Suppressor macrophage (primary cell): ENCODE data around the gene KRTAP5-4.
"Not testable (repeated sequence)": the region's sequence is repeated elsewhere in the genome, so short reads cannot be mapped to it uniquely, and the experiment has no call there.

ENCODE experiments used
- DNase-seq, 4 experiments: peaks; one replicate each; pipeline ENCODE4 v3.0.0-alpha.2; 2020 to 2022

KRTAP5-4 gene

DNA sequence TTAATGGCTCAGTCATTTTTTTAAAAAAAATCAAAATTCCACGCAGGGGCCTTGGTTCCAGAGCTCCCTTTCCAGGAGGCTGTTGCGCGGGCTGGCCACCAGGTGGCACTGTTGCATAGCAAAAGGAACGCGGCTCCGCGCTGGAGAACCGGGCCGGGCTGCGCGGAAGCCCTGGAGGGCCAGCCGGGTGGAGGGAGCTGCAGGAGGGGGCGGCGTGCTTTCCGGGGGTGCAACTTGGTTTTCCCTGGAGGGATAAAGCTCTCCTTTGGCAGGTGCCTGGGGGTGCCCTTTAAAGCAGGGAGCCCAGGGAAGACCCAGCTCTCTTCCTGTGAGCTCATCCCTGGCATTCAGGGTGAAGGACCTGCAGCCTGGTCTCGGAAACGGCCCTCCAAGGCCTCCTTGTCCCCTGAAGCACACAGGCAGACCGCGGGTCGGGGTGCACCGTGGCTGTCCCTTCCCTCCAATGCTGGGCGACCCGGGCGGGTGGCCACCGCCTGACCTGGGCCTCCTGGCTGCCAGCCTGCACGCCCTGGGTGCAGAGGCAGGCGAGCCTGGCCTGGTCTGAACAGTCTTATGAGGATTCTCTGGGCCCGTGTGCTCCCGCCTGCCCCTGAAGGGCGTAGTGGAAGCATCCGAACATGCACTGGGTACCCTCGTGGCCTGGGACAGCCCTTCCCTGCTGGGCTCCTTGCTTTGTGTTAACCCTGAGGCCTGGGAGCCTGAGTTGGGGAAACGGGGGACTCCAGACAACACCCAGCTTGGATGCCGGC is 31.0 kb upstream of the KRTAP5-4 start:
- peak; percentile 66 to 84 (median 82) for DNase-seq

DNA sequence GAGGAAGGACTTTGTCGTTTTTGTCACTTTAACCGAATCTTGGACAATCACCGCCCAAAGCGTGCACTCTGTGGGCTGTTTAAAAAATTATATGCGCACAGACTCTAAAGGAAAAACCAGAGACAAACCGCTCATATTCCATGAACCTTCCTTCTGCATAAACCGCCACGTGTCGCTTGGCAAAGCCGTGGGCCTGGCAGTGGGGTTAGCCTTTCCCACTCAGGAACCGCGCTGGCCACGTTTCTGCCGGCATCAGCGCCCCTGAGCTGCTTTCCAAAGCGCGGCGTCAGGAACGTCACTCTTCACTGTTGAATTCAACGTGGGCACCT is 30.5 kb upstream of the KRTAP5-4 start:
- DNase-seq, result no peak

DNA sequence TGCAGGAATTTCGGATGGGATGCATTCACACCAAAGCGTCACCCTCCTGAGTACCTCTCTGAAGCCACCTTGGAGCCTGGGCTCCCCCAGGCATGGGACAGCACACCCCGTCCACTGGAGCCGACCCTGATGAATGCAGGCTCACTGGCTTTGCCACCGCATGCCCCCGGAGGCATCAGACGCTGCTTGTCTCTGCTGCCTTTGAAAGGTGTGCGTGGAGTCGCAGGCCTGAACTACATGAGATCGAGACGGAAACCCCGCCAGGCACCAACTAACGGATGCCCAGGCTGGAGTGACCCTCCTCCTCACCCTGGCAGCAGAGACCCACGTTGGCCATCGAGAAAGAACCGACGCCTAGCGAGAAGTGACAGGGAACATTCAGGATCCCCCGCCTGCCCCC is 30.1 kb upstream of the KRTAP5-4 start:
- no peak for DNase-seq

DNA sequence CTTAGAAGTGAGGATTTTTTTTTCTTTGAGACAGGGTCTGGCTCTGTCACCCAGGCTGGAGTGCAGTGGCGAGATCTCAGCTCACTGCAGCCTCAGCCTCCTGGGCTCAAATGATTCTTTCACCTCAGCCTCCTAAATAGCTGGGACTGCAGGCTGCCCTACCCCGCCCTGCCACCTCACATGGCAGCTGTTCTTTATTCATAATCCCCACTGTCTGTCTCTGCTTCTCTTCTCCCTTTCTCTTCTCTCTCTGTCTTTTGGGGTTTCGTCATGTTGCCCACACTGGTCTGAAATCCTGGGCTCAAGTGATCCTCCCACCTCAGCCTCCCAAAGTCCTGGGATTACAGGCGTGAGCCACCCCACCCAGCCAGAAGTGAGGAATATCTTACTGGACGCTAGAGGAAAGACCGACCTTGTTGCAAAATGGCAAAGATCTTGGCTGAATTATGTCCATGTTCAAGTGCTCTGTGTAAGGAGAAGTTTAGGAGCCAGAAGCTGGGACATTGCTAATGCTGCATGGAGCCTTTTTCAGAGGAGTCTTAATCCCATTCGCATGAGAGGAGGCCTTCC is 29.6 kb upstream of the KRTAP5-4 start:
- no peak for DNase-seq

DNA sequence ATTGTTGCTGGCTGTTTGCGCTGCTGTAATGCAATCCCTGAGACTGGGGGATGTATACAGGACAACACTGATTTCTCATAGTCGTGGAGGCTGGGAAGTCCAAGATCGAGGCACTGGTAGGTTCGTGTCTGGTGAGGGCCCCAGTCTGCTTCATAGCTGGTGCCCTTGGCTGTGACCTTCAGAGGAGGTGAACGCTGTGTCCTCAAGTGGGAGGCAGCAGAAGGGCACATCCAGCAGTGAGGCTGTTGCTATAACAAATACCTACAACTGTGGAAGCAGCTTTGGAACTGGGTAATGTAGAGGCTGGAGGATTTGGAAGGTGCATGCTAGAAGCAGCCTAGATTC is 29.0 kb upstream of the KRTAP5-4 start:
- DNase-seq, result no peak

DNA sequence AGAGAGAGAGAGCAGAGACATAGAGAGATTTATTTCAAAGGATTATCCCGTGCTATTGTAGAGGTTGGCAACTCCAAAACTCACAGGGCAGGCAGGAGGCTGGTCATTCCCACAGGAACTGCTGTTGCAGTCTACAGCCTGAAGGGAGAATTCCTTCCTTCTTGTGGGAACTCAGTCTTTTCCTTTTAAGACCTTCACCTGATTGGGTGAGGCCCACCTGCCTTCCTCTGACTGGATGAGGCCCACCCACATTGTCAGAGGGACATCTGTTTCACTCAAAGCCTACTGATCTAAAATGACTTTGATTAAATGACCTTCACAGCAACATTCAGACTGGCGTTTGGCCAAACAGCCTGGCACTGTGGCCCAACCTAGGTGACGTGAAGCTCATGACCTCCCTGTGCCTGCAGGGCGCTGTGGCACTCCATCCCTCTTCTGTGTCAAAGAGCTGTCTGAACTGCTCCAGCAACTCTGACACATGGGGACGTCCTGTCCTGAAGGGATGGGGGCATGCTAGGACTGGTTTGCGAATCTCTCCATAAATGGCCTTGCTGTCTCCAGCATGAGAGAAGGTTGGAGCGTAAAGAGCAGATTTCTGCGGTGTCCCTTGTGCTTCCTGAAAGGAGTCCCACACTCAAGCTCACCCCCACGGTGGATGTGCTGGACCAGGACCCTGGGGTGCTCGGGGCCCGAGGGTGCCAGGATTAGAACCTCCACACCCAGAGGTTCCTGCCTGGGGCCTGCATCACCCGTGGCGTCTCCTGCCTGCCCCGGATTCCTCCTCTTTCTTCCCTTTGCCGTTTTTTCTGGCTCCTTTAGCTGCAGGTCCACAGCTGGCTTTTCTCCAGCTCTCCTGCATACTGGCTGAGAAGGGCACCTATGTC is 28.3 kb upstream of the KRTAP5-4 start:
- no peak for DNase-seq

DNA sequence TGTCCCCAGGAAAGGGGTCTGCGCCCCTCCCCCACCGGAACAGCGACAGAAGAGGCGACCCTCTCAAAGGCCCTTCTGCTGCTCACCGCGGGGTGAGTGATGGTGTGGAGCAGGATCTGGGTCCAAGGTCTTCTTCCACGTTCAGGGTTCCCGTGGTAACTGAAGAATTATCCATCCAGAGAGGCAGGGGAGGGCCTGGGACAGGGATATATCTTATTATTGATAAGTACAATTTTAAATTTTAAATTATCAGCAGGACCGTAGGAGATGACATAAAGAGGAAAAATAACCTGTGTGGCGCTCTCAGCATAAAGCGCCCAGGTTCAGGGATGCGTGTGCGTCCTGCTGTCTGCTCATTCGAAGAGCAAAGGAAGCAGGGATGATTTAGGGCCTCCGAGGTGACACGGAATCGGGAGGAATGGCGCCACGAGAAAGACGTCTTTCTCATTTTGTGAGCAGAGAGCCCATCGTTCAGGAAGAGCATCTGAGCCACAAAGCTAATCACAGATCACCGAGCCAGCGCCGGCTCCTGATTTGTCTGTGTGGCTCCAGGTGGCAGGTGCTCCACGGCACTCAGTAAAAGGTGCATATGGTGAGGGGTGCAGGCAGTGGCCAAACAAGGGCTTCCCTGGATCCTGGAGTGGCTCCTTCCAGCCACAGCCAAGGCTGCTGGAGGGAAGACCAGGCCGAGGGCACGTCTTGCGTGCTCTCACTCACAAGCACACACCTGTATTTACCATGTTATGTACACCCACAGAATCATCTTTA is 26.9 kb upstream of the KRTAP5-4 start:
- no peak for DNase-seq

DNA sequence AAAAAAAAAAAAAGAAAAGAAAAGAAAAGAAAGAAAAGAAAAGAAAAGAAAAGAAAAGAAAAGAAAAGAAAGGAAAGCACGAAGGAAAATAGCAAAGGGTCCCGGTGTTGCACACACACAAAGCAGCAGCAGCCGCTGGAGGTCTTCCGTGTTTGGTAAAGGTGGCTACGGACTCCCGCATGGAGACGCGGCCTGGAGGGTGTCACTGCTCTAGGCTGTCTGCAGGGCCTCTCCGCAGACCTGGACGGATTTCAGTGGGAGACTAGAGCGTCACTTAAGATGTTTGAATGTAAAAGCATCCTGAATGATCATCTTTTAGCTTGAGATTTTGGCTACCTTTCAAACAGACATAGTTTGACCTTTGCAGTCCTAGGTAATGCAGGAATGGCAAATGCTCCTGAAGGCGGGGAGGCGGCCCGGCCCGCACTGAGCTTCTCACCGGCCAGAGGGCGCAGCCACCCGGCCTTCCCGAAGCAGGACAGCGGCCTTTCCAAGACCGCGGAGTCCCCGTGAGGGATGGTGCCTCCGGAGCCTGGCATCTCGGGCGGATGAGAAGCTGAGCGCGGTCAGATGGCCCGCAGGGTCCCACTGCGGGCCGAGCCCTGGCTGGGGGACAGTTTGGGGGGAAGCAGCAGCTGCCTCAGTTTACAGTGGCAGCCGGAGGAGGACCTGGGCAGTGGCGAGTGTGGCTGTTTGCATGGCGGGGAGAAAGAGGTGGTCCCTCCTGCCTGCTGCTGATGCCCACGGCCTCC is 26.1 kb upstream of the KRTAP5-4 start:
- DNase-seq, result no peak

DNA sequence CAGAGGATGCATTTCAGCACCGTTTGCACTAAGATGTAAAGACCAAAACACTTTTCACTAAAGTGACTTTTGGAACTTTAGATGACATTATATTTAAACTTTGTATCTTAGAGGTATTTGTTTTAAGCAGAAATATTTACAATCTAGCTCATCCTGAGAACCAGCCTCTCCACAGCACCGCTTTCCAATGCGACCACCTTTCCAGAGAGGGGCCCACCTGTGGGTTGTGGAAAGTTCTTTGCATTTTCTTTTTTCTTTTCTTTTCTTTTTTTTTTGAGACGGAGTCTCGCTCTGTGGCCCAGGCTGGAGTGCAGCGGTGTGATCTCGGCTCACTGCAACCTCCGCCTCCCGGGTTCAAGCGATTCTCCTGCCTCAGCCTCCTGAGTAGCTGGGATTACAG is 24.6 kb upstream of the KRTAP5-4 start:
- DNase-seq, result not testable (repeated sequence)

DNA sequence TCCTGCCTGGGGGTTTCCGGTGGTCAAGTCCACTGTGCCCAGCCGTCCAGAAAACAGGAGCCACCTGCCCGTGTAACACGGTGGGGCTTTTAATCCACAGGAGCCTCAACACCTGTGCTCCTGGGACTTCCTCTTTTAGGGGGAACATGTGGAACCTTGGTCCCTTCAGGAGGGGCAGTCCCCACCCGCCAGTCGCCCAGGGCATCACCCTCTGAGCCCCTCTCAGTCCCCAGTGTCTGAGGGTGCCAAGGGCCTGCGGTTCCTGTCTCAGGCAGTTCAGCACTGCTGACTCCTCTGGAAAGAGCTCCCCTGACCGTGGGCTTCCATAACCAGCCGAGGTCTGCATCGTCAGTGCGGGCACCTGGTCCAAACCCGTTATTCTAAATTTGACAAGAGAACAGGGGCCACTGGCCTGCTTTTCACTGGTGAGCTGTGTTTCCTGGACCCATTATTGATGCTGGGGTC is 23.5 kb upstream of the KRTAP5-4 start:
- DNase-seq, result no peak

DNA sequence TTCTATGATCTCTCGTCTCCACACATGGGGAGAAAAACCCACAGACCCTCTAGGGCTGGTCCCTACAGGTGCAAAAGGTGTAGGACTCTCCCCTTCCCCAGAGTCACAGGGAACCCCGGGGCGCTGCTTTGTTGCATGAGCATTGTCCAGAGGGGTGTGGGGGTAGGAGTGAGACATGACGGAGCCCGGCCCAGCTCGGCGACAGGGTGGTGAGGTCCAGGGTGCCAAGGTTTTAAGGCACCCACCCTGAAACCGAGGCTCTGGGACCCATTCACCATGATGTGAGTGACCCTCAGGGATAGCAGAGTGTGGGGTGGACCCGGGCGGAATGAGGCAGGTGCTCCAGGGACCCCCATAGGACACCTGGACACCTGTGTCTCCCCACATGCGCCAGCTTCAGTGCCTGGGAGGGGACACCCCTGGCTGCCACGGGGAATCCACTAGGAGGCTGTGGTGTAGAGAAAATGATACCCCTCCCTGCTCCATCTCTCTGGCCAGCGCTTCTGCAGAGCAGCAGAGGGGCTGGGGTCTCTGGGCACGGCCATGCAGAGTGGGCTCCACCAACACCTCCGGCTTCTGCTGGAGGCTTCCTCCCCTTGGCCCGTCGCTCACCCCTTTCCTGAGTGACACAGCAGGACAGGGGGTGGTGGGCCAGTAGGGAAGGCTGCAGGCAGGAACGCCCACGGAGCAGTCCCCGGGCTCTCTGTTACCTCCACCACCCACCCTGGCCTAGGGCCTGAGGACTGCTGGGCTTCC is 22.8 kb upstream of the KRTAP5-4 start:
- DNase-seq, result no peak

DNA sequence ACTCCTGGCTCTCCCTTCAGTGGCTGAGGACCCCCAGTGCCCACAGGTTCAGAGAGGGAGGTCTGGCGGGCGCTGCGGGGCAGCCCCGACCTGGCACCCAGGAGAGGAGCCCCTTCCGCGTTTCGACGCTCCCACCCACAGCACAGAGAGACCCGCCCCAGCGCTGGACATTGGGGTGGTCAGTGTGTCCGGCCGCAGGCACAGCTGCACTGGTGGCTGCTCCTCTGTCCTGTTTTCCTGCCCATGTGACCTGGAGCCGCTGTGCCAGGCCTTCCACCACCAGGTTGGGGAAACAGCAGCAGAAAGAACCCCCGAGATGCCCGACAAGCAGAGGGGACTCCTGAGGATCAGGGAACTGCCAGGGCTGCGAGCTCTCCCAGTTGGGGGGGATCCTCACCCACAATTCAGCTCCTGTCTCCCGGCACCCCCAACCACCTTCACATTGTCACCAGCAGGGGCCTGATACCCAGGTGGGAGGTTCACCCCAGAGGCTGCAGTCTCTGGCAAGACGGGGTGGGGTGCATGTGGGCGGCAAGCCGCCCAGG is 21.3 kb upstream of the KRTAP5-4 start:
- DNase-seq, result no peak

DNA sequence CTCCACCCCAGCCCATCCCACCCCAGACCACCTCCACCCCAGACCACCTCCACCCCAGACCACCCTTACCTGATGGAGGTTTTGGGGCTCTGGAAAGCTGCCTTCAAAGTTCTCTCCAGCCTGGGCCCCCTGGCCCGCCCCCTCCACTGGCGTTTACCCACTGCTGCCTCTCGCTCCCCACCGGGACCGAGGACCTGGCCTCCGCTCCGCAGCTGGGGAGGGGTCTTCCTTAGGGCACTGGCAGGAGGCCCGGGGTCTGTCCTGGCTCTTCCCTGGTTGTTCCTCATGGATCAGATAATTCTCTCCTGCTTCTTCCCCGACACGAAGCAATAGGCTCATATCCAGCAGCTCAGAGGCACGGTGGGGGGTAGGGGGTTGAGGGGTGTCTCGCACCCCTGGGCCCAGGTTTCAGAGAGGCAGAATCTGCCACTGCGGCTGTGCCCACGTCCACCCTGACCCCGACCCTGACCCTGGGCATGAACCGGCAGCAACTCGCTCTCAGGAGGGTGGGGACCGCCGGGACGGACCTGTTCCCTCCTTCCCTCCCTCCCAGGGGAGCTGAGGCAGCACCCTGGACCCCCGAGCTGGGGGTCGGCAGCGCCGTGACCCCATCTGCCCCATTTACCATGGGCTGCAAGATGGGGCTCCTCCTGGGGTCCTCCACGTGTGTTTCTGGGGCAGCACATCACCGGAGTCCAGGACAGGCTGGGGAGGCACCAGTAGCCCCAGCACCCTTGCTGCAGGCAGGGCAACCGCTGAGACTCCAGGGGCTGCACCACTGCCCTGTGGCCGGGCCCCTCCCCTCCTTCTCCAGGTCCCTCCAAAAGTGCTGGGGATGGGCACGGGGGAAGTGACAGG is 20.6 kb upstream of the KRTAP5-4 start:
- no peak for DNase-seq

DNA sequence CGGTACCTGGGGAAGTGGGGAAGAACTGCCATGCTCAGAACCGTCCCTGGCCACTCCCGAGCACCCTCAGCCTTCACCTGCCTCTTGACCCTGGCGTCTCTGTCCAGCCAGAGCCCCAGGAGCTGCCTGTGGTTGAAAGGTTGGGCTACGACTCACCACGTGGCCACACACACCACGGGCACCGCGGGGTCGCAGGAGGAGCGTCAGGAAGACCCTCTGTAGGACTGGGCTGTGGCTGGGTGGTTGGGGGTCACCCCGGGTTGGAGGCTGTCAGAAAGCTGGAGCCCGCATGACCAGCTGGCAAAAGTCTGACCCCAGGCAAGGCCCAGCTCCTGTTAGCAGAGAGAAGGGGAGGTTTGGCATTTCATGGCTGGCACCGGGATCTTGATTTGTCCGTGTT is 19.2 kb upstream of the KRTAP5-4 start:
- DNase-seq, result no peak

DNA sequence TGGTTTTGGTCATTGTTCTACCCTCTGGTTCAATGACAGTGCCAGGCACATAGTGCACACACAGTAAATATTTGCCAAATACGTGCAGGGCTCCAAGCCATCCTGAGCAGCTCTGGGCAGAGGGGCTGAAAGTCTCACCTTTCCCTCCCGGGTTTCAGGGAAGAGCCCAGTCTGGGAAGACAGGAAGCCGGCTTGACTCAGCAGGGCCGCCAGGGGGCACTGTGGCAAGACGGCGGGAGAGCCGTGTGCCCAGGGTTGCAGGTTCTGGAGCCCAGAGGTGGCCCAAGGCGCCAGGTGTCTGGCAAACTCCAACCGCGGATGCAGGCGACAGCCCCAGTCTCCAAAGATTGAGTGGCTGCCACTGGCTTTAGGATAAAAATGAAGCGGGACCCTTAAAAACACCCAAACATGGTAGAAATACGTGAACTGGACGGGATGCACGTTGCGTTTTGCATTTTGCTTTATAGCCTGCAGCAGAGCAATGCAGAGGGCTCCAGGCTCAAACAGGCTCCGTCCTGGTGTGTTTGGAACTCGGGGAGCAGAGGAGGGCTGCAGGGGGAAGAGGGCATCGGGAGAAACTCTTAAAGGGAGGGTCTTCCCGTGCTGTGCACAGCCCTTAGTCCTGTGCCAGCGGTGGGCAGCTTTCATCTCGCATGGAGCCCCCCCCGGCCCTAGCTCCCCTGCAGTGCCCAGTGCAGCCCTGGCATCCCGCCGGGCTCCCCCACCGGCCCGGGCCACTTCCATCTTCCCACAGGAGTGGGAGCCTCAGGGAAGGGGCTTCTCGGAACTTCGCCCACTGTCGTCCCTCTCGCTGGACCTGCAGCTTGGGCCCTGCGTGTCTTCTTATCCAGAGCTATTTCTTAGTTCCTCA is 18.4 kb upstream of the KRTAP5-4 start:
- peak; percentile 42 to 72 (median 56) for DNase-seq

DNA sequence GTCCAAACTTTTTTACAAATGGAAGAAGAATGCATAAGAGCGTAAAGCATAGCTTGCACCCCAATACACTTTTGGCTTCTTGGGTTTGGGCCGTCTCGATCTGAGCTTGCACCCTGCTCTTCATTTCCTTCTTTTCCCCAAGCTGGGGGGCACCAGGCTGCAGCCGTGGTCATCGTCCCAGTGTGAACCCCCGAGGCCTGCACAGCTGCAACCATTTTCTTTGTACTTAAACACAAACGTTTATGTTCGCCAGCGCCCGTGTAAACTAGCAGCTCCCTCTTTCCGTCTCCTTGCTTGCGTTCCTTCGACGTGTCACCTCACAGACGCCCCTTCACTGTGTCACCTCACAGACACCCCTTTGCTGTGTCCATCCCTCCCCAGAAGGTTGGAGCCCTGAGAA is 17.7 kb upstream of the KRTAP5-4 start:
- DNase-seq, result no peak

DNA sequence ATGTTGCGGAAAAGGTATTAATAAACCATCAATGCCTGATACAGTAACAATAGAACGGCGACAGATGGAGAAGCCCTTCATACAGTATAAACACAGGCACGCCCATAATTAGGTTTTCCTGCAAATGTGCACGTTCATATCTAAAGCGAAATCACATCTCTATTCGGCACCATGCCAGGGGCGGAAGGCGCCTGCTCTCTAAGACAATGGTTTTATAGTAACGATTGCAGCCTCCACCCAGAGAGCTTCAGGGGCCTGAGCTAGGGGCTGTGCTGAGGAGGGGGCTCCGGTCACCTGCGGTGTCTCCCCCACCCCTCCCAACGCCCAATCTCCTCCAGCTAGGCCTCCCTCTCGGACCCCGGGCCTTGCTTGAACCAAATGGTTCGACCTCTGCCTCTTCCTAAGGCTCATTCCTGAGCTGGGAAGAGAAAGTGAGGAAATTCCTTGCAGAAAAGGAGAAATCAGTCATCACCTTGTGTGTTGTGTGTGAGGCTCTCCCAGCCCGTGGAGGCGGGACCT is 17.2 kb upstream of the KRTAP5-4 start:
- DNase-seq, result no peak

DNA sequence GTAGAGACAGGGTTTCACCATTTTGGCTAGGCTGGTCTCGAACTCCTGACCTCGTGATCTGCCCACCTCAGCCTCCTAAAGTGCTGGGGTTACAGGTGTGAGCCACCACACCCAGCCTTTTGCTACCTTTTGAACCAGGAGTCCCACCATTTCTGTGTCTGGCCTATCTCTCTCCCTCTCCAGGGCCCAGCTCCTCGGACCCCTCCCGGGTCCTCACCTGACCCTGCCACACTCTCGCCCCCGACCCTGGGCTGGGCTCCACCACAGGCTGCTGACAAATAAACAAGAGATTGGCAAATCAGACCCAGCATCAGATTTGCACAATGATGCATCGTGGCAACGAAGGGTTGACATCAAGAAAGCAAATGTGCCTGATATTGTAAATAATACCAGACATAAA is 16.4 kb upstream of the KRTAP5-4 start:
- no peak for DNase-seq

DNA sequence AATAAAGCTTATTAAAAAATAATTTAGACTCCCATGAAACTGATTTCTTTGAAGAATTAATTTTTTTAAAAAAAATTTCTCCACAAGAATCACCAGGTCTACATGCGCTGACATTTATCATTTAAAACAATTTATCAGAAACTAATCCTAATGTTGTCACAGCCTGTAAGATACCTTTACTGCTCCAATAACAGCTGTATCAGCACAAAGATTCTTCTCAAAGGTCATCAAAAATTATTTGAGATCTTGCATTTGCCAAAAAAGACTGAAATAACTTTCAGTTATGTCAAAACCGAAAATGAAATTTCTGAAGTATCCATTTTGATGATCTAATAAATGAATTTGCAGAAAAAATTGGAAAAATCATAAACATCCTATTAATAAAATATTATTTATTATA is 15.7 kb upstream of the KRTAP5-4 start:
- no peak for DNase-seq
